Hepatocyte (in vitro differentiated cells): ENCODE measurements around the gene PTPRU.

Experiments used
- EZH2 ChIP-seq: fragments of 200-600 bp; sonication (generic); IDR thresholded peaks from 2 replicates; pipeline ENCODE4 v1.6.1; 2016; ENCODE audit warnings: antibody characterized with exemption, mild to moderate bottlenecking, borderline replicate concordance
- EZH2phosphoT487 ChIP-seq: fragments of 200-600 bp; sonication (generic); IDR thresholded peaks from one replicate; pipeline ENCODE4 v1.6.1; 2018; ENCODE audit warnings: antibody characterized with exemption, mild to moderate bottlenecking, low read depth, moderate library complexity; ENCODE audit not compliant: unreplicated experiment, severe bottlenecking
- TF ChIP-seq, protein P1 (sequence below): fragments of 200-600 bp; sonication (generic); IDR thresholded peaks from 2 replicates; pipeline ENCODE4 v1.5.1; 2016; ENCODE audit warnings: antibody characterized with exemption, mild to moderate bottlenecking; ENCODE audit not compliant: poor library complexity

DNA sequence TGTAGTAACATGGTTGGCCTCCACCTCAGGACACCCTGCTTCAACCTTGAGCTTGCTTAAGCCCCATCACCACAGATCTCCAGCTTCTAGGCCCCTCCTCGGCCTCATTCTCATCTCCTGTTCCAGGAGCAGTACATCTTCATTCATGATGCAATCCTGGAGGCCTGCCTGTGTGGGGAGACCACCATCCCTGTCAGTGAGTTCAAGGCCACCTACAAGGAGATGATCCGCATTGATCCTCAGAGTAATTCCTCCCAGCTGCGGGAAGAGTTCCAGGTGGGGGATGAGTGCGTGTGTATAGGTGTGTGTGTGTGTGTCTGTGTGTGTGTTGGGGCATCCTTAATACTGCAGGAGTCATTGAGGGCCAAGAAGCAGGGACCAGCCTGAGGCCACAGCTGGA, 79.6 kb downstream of the PTPRU start:
- TF ChIP-seq, protein P1, sequence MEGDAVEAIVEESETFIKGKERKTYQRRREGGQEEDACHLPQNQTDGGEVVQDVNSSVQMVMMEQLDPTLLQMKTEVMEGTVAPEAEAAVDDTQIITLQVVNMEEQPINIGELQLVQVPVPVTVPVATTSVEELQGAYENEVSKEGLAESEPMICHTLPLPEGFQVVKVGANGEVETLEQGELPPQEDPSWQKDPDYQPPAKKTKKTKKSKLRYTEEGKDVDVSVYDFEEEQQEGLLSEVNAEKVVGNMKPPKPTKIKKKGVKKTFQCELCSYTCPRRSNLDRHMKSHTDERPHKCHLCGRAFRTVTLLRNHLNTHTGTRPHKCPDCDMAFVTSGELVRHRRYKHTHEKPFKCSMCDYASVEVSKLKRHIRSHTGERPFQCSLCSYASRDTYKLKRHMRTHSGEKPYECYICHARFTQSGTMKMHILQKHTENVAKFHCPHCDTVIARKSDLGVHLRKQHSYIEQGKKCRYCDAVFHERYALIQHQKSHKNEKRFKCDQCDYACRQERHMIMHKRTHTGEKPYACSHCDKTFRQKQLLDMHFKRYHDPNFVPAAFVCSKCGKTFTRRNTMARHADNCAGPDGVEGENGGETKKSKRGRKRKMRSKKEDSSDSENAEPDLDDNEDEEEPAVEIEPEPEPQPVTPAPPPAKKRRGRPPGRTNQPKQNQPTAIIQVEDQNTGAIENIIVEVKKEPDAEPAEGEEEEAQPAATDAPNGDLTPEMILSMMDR: no peak
- TF ChIP-seq EZH2phosphoT487 (no peak), EZH2 (no peak)
